Middle frontal gyrus (tissue), 1 donor: Measurements from ENCODE around the gene ZCCHC24.
"Not testable (repeated sequence)": the region's sequence is repeated elsewhere in the genome, so short reads cannot be mapped to it uniquely, and the experiment has no call there.

Source experiments
- DNase-seq: peaks from one replicate; pipeline ENCODE4 v3.0.0-alpha.2; 2015; ENCODE audit warnings: low spot score; ENCODE audit errors: extremely low spot score

The ZCCHC24 gene

GRCh38 chr10:79347894-79348639 is 97.4 kb downstream of the ZCCHC24 start:
- DNase-seq = no peak

- peak; percentile 86 for DNase-seq
Observed at GRCh38 chr10:79347226-79347893, 98.1 kb downstream of the ZCCHC24 start, which contains the start of gene PPIF. PPIF (plus strand) TSS chr10:79347469; CDS start chr10:79347549, 80 bp downstream.

- no peak for DNase-seq
Observed at GRCh38 chr10:79346388-79347225, 98.8 kb downstream of the ZCCHC24 start.

GRCh38 chr10:79346012-79346340 is 99.4 kb downstream of the ZCCHC24 start:
- DNase-seq = no peak

- no peak for DNase-seq
Observed at GRCh38 chr10:79345241-79346011, 100.0 kb downstream of the ZCCHC24 start.

GRCh38 chr10:79344502-79345195 is 100.8 kb downstream of the ZCCHC24 start:
- no peak for DNase-seq

GRCh38 chr10:79342811-79343561 is 102.4 kb downstream of the ZCCHC24 start:
- DNase-seq = no peak

- DNase-seq = no peak
Observed at GRCh38 chr10:79342295-79342761, 103.1 kb downstream of the ZCCHC24 start.

GRCh38 chr10:79340646-79341244 is 104.7 kb downstream of the ZCCHC24 start:
- DNase-seq = no peak

- DNase-seq = no peak
Observed at GRCh38 chr10:79339266-79339665, 106.2 kb downstream of the ZCCHC24 start.

- DNase-seq = not testable (repeated sequence)
Observed at GRCh38 chr10:79337783-79338469, 107.5 kb downstream of the ZCCHC24 start.

GRCh38 chr10:79336739-79337138 is 108.7 kb downstream of the ZCCHC24 start:
- DNase-seq = no peak

- DNase-seq = no peak
Observed at GRCh38 chr10:79336276-79336675, 109.1 kb downstream of the ZCCHC24 start.

- DNase-seq = peak; percentile 82
Observed at GRCh38 chr10:79335470-79336235, 109.8 kb downstream of the ZCCHC24 start.

- peak; percentile 54 for DNase-seq
Observed at GRCh38 chr10:79335094-79335469, 110.3 kb downstream of the ZCCHC24 start.

GRCh38 chr10:79334573-79334972 is 110.9 kb downstream of the ZCCHC24 start:
- DNase-seq = no peak

GRCh38 chr10:79333513-79333912 is 111.9 kb downstream of the ZCCHC24 start:
- DNase-seq = no peak
